GM12892 (cell line): ENCODE measurements around the gene PELI3.

Experiments used
- POLR2A ChIP-seq: IDR thresholded peaks from 2 replicates; pipeline ENCODE4 v1.6.1; 2011; ENCODE audit warnings: low read depth, low read length, control low read depth
- TAF1 ChIP-seq: IDR thresholded peaks from 2 replicates; pipeline ENCODE4 v1.6.1; 2011; ENCODE audit warnings: low read depth, mild to moderate bottlenecking, control low read depth, low read length, borderline replicate concordance

GRCh38 chr11:66451663-66452062 is 15.0 kb upstream of the PELI3 start:
- TF ChIP-seq POLR2A = no peak
- TF ChIP-seq TAF1 = no peak
